ENCODE measurements around the gene ADD2.

DNA sequence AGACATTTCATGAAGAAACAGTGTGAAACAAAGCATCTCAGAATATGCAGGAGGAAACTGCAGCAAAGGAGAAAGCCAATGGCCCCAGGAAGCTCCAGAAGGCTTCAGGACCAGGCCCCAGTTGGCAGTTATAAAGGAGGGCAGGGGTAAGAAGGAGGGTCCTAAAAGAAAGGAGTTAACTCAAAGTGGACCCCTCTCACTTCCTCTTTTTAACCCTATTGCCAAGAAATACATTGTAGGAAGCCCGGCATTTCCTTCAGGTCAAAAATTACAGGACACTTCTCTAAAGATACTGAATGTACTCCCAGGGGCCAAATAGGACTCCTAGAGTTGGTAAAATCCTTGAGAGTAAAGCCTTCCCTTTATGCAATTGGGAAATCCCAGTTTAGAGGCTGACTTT, 137.2 kb downstream of the ADD2 start:
- TF ChIP-seq POLR2A (IDR thresholded peaks at IDR 0.05; ENCODE audit: low read length) (no peak), GATA1 (IDR thresholded peaks at IDR 0.05; ENCODE audit: low read depth, low read length) (no peak)

Measured in erythroblast (primary cell).